Measurements from ENCODE around the gene KCNQ5. TPM values are rescaled to one million over a fixed set of nuclear protein-coding genes. Genes with fewer than 3 reads are reported as not detected.

The KCNQ5 gene
- total RNA-seq, 1 donor from 2014 or later: 1.7 TPM

DNA sequence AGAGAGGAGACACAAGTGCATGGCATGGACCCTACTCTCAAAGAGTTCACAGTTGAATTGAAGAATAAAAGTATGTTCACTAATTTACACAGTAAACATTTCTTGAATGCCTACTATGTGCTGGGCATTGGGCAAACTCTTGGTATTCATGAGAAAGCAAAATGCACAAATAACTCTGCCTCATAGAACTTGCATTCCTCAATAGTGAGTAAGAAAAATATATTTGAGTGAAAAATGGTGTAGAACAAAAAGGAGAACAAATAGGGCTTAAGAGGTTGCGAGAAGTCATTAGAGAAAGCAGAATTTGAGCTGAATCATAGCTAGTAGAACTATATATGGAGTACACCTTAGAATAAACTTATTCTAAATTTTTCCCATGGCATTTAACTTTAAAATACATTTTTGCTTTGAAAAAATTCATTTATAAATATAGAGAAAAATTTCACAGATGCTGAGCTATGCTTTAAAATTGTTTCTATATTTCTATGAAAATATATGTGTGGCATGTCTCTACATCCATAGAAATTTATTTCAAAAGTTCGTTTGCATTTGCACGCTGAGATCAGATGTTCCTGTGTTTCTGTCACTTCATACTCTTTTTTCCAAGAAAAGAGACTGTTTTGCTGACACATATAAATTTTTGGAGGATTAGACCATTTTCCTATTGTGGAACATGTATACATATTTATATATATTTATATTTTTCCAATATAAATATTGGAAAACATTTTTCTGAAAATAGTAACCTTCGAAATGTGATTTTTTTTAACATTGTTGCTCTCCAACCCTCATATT is 236.1 kb downstream of the KCNQ5 start:
- DNase-seq (ENCODE audit: low read depth): no peak
- TF ChIP-seq, protein P1, sequence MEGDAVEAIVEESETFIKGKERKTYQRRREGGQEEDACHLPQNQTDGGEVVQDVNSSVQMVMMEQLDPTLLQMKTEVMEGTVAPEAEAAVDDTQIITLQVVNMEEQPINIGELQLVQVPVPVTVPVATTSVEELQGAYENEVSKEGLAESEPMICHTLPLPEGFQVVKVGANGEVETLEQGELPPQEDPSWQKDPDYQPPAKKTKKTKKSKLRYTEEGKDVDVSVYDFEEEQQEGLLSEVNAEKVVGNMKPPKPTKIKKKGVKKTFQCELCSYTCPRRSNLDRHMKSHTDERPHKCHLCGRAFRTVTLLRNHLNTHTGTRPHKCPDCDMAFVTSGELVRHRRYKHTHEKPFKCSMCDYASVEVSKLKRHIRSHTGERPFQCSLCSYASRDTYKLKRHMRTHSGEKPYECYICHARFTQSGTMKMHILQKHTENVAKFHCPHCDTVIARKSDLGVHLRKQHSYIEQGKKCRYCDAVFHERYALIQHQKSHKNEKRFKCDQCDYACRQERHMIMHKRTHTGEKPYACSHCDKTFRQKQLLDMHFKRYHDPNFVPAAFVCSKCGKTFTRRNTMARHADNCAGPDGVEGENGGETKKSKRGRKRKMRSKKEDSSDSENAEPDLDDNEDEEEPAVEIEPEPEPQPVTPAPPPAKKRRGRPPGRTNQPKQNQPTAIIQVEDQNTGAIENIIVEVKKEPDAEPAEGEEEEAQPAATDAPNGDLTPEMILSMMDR (conservative IDR thresholded peaks at IDR 0.05; ENCODE audit: low read depth, low read length): no peak
- no peak overlapping the region for H3K4me3 ChIP-seq (ENCODE audit: low read depth, low read length)

DNA sequence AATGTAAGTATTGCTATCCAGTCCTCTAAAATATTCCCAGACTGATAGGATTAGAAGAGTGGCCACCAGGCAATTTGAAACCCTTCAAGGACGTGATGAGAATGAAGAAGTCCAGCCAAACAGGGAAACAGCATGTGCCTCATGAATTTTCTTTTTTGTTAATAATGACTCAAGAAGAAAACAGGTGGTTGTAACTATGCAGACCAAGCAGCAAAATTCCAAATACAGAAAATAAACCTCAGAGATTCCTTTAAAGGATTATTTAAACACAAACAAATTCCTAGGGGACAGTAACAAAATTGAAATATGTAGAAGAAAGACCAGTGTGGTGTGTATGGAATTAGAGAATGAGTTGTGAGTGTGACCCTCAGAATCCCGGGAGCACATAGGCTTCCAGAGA is 239.2 kb downstream of the KCNQ5 start:
- TF ChIP-seq, protein P1 (conservative IDR thresholded peaks at IDR 0.05; ENCODE audit: low read depth, low read length): no peak
- H3K4me3 ChIP-seq (ENCODE audit: low read depth, low read length): no peak overlapping the region
- DNase-seq (ENCODE audit: low read depth): no peak

DNA sequence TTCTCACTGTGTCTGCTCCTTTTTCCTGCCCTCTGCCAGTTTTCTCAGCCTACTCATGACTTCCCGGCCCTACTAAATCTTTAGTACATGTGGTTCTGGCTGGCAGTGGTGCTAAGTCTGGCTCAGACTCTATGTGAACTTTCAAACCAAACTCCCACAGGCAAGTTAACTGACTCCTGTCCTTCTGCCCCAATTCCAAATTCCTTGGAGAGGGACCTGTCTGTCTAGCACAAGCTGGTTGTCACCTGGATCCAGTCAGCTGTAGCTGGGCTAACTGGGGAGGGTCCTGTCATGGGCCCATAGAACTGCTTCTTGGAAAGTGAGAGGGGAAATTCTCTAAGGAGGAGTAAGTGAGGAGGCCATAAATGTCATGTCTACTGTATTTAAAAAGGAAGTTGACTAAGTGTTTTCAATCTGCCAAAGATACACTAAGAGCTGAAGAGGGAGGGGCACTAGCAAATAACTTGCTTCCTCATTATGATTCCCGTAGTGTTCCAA is 240.1 kb downstream of the KCNQ5 start:
- no peak overlapping the region for H3K4me3 ChIP-seq (ENCODE audit: low read depth, low read length)
- no peak for DNase-seq (ENCODE audit: low read depth)
- TF ChIP-seq, protein P1 (conservative IDR thresholded peaks at IDR 0.05; ENCODE audit: low read depth, low read length): no peak

DNA sequence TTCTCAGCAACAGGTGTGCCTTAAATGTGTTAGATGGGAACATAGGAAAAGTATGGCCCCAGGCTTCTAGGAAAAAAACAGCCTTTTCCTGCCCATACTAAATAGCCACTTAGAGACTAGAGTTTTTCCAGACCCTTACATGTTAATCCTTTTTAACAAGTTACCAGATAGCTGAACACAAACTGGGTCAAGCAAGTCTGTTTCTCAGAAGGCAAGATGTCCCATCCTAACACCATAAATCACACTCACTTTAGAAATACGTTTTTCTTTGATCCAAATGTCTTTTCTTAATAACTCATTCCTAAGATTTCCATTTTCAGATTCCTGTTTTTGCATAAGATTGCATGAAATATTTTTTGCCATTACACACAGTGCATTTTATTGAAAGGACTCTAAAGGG is 241.3 kb downstream of the KCNQ5 start:
- no peak for DNase-seq (ENCODE audit: low read depth)
- TF ChIP-seq, protein P1 (conservative IDR thresholded peaks at IDR 0.05; ENCODE audit: low read depth, low read length): no peak
- H3K4me3 ChIP-seq (ENCODE audit: low read depth, low read length): no peak overlapping the region

DNA sequence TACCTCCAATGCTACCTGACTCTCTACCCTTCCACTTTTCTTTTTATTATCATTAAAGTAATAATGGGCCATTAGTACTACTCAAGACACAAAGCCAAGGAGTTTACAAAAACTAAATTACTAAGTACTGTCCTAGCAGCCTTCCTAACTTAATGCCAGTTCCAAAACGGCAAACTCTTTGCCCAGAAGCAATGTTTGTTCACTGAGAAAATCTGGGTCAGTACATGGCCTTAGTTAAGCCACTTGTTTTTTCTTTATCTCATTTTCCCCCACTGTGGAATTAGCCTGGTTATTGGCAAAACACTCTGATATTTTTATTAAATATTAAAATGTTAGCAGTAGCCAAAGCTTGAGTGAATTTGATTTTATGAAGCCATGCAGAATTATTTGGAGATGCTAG is 242.4 kb downstream of the KCNQ5 start:
- DNase-seq (ENCODE audit: low read depth): no peak
- TF ChIP-seq, protein P1 (conservative IDR thresholded peaks at IDR 0.05; ENCODE audit: low read depth, low read length): no peak

DNA sequence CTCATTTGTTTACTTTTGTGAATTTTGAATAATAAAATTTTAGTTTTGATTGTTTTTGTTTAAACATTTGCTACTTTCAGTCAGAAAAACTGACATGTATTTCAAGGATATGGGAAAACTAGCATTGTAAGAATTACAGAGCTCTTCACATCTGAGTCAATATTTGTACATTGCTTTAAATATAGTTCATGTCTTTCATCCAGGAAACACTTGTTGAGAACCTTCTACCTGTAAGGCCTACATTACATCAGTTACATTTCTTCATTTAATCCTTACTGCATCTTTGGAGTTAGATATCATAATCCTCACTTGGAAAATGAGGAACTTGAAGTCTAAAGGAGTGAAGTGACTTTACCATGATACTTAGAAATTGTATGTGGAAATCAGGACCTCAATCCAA is 242.9 kb downstream of the KCNQ5 start:
- TF ChIP-seq, protein P1 (conservative IDR thresholded peaks at IDR 0.05; ENCODE audit: low read depth, low read length): no peak
- no peak for DNase-seq (ENCODE audit: low read depth)
- H3K4me3 ChIP-seq (ENCODE audit: low read depth, low read length): no peak overlapping the region

More for the DNA sequence above, 242.4 kb downstream of the KCNQ5 start:
- no peak overlapping the region for H3K4me3 ChIP-seq (ENCODE audit: low read depth, low read length)

DNA sequence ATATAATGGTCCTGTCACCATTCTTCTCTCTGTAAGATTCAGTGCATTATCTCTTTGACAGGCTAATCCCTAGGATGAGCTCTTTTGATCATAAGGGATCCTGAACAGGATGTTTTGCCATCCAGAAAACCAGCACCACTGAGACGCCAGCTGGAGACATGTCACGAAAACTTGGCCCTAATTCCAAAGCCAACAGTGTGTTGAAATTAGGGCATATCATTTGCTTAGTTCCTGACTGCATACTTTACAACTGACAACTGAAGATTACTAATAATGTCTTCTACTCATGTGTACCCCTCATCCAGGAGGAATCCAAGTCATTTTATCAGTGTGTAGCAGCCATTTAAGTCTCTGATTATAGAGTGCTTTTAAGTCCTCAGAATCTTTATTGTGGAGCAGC is 243.6 kb downstream of the KCNQ5 start:
- TF ChIP-seq, protein P1 (conservative IDR thresholded peaks at IDR 0.05; ENCODE audit: low read depth, low read length): no peak
- DNase-seq (ENCODE audit: low read depth): no peak
- no peak overlapping the region for H3K4me3 ChIP-seq (ENCODE audit: low read depth, low read length)

Data from epithelial cell of proximal tubule (primary cell).